ENCODE results near the gene ZNF678.

ZNF678 gene

GRCh38 chr1:227723474-227723873, 160.1 kb downstream of the ZNF678 start:
- no peak for DNase-seq (ENCODE audit: low spot score)

- no peak for DNase-seq (ENCODE audit: low spot score)
These were observed 161.7 kb downstream of the ZNF678 start for GRCh38 chr1:227725046-227725445.

GRCh38 chr1:227726318-227726717, 163.0 kb downstream of the ZNF678 start:
- DNase-seq (ENCODE audit: low spot score), result no peak

All from pons (tissue), 1 donor.